WTC11 (cell line): ENCODE measurements around the gene THSD4. TPM values are rescaled to one million over a fixed set of nuclear protein-coding genes. Genes with fewer than 3 reads are reported as not detected.

Experiments
- ATAC-seq: fragments of 200-7000 bp; cut with Tn5 transposase; 2 replicates; pipeline ENCODE4 v1.10.0; 2021; ENCODE audit warnings: mild to moderate bottlenecking, moderate library complexity
- CTCF ChIA-PET: fragments of 300-600 bp; sonication (Branson Sonifier 250); formaldehyde crosslinking; loops from one replicate; lab custom pipeline; 2021; ENCODE audit warnings: antibody characterized with exemption; lab: Charles Lee
- POLR2A ChIA-PET: fragments of 350-600 bp; sonication (Branson Sonifier 250); formaldehyde crosslinking; loops from one replicate; lab custom pipeline; 2021; ENCODE audit warnings: antibody characterized with exemption; lab: Charles Lee
- DNase-seq: peaks from one replicate; pipeline ENCODE4 v3.0.0; 2021; ENCODE audit warnings: low spot score
- H3K27ac Mint-ChIP-seq: 2 replicates; pipeline ENCODE4 v1.8.0; 2021; ENCODE audit warnings: mixed read lengths
- H3K27me3 Mint-ChIP-seq: 2 replicates; pipeline ENCODE4 v1.8.0; 2021; ENCODE audit warnings: low read depth, mild to moderate bottlenecking, moderate library complexity, mixed read lengths
- H3K36me3 Mint-ChIP-seq: 2 replicates; pipeline ENCODE4 v1.8.0; 2021; ENCODE audit warnings: mixed read lengths
- H3K4me1 Mint-ChIP-seq: 2 replicates; pipeline ENCODE4 v1.8.0; 2022; ENCODE audit warnings: mixed read lengths
- H3K4me3 Mint-ChIP-seq: 2 replicates; pipeline ENCODE4 v1.8.0; 2021; ENCODE audit warnings: mild to moderate bottlenecking, moderate library complexity, mixed read lengths
- H3K9me3 Mint-ChIP-seq: 2 replicates; pipeline ENCODE4 v1.8.0; 2021; ENCODE audit warnings: mixed read lengths
- ARID4B ChIP-seq: sonication (generic); formaldehyde crosslinking; IDR thresholded peaks from 2 replicates; pipeline ENCODE4 v1.8.0; 2023; ENCODE audit warnings: missing genetic modification reagents, mild to moderate bottlenecking, borderline replicate concordance
- CREM ChIP-seq: sonication (generic); formaldehyde crosslinking; IDR thresholded peaks from 2 replicates; pipeline ENCODE4 v1.8.1; 2022; ENCODE audit warnings: mild to moderate bottlenecking, missing genetic modification reagents, moderate library complexity
- E2F4 ChIP-seq: sonication (generic); formaldehyde crosslinking; IDR thresholded peaks from 2 replicates; pipeline ENCODE4 v1.8.1; 2022; ENCODE audit warnings: low read depth, mild to moderate bottlenecking, moderate library complexity, missing genetic modification reagents, borderline replicate concordance
- ESRRA ChIP-seq: sonication (generic); formaldehyde crosslinking; IDR thresholded peaks from 2 replicates; pipeline ENCODE4 v1.8.1; 2022; ENCODE audit warnings: mild to moderate bottlenecking, missing genetic modification reagents, borderline replicate concordance
- GABPB1 ChIP-seq: sonication (generic); formaldehyde crosslinking; IDR thresholded peaks from 2 replicates; pipeline ENCODE4 v1.8.1; 2023; ENCODE audit warnings: mild to moderate bottlenecking, missing genetic modification reagents
- GTF2I ChIP-seq: fragments of 250-450 bp; sonication (Bioruptor Pico); conservative IDR thresholded peaks from 2 replicates; pipeline ENCODE4 v1.4.0; 2021; ENCODE audit warnings: mild to moderate bottlenecking
- KAT7 ChIP-seq: sonication (generic); formaldehyde crosslinking; IDR thresholded peaks from 2 replicates; pipeline ENCODE4 v1.8.1; 2023; ENCODE audit warnings: missing genetic modification reagents, mild to moderate bottlenecking, borderline replicate concordance
- MAX ChIP-seq: sonication (generic); formaldehyde crosslinking; IDR thresholded peaks from 2 replicates; pipeline ENCODE4 v1.8.0; 2022; ENCODE audit warnings: mild to moderate bottlenecking, missing genetic modification reagents
- MYBL2 ChIP-seq: sonication (generic); formaldehyde crosslinking; IDR thresholded peaks from 2 replicates; pipeline ENCODE4 v1.8.1; 2023; ENCODE audit warnings: mild to moderate bottlenecking, moderate library complexity, missing genetic modification reagents
- NFATC4 ChIP-seq: fragments of 250-450 bp; sonication (Bioruptor Pico); IDR thresholded peaks from 2 replicates; pipeline ENCODE4 v1.9.0; 2021; ENCODE audit warnings: mild to moderate bottlenecking
- NFE2L1 ChIP-seq: sonication (generic); formaldehyde crosslinking; IDR thresholded peaks from 2 replicates; pipeline ENCODE4 v1.8.1; 2023; ENCODE audit warnings: missing genetic modification reagents
- NR2C2 ChIP-seq: sonication (generic); formaldehyde crosslinking; IDR thresholded peaks from 2 replicates; pipeline ENCODE4 v1.8.0; 2022; ENCODE audit warnings: mild to moderate bottlenecking, missing genetic modification reagents
- PRDM15 ChIP-seq: sonication (generic); formaldehyde crosslinking; IDR thresholded peaks from 2 replicates; pipeline ENCODE4 v1.8.0; 2022; ENCODE audit warnings: missing genetic modification reagents
- SMAD3 ChIP-seq: sonication (generic); formaldehyde crosslinking; IDR thresholded peaks from 2 replicates; pipeline ENCODE4 v1.8.0; 2022; ENCODE audit warnings: missing genetic modification reagents, mild to moderate bottlenecking, borderline replicate concordance
- ZBTB43 ChIP-seq: sonication (generic); formaldehyde crosslinking; IDR thresholded peaks from 2 replicates; pipeline ENCODE4 v1.8.1; 2023; ENCODE audit warnings: mild to moderate bottlenecking, missing genetic modification reagents
- ZNF138 ChIP-seq: sonication (generic); formaldehyde crosslinking; conservative IDR thresholded peaks from 2 replicates; pipeline ENCODE4 v1.8.1; 2022; ENCODE audit warnings: mild to moderate bottlenecking, moderate library complexity, missing genetic modification reagents
- total RNA-seq: library from RNA; stranded (reverse); gene quantifications from 3 replicates; pipeline ENCODE4 v1.2.3, GENCODE V29; 2021

The THSD4 gene
- total RNA-seq, 1 experiment from 2014 or later = 7.8 TPM

- POLR2A ChIA-PET = no interaction called here
- H3K27ac Mint-ChIP-seq = no peak overlapping the region
- CTCF ChIA-PET = no interaction called here
Measured at GRCh38 chr15:71272932-71273331, 157.7 kb downstream of the THSD4 start.

GRCh38 chr15:71273731-71274447 is 158.6 kb downstream of the THSD4 start:
- no peak overlapping the region for H3K4me3 Mint-ChIP-seq
- peaks cover 18% of the 10 kb centered on the region for H3K9me3 Mint-ChIP-seq
- H3K27me3 Mint-ChIP-seq = no peaks in the 10 kb centered on the region
- H3K36me3 Mint-ChIP-seq = peaks cover 6% of the 10 kb centered on the region
- ATAC-seq (no peak), DNase-seq (no peak)
- ChIA-PET CTCF (no interaction called here), POLR2A (no interaction called here)
- no peak overlapping the region; the same call in 1 of the 2 replicates for H3K27ac Mint-ChIP-seq
- TF ChIP-seq MAX (CRISPR knock-in tag) (no peak), SMAD3 (CRISPR knock-in tag) (no peak), CREM (CRISPR knock-in tag) (no peak), ZNF138 (CRISPR knock-in tag) (no peak), NFATC4 (no peak), MYBL2 (CRISPR knock-in tag) (no peak), ESRRA (CRISPR knock-in tag) (no peak), PRDM15 (CRISPR knock-in tag) (no peak), ARID4B (CRISPR knock-in tag) (no peak), GABPB1 (CRISPR knock-in tag) (no peak), E2F4 (CRISPR knock-in tag) (no peak), NR2C2 (CRISPR knock-in tag) (no peak)
- peaks cover 15% of the 10 kb centered on the region for H3K4me1 Mint-ChIP-seq

More at GRCh38 chr15:71272932-71273331, 157.7 kb downstream of the THSD4 start:
- Mint-ChIP-seq H3K36me3 (peaks cover 11% of the 10 kb centered on the region), H3K4me1 (peaks cover 15% of the 10 kb centered on the region), H3K9me3 (peaks cover 23% of the 10 kb centered on the region), H3K27me3 (no peaks in the 10 kb centered on the region), H3K4me3 (no peak overlapping the region)
- TF ChIP-seq KAT7 (no peak), NFE2L1 (CRISPR knock-in tag) (no peak), GTF2I (CRISPR knock-in tag) (no peak), ZBTB43 (no peak)
- no peak for DNase-seq
- no peak for ATAC-seq
